GM20000 (cell line): Measurements from ENCODE around the gene KLHDC7B.

Experiments
- DNase-seq: peaks from one replicate; pipeline ENCODE4 v3.0.0; 2012; ENCODE audit warnings: low spot score
- CTCF ChIP-seq: IDR thresholded peaks from 2 replicates; pipeline ENCODE4 v1.5.1; 2012; ENCODE audit warnings: mild to moderate bottlenecking, control low read depth; ENCODE audit errors: extremely low read depth, missing control alignments

The KLHDC7B gene

GRCh38 chr22:50548040-50548920, 2.6 kb downstream of the KLHDC7B start:
- DNase-seq: peak; percentile 86

GRCh38 chr22:50548921-50549790, 3.5 kb downstream of the KLHDC7B start:
- no peak for TF ChIP-seq CTCF
- no peak for DNase-seq

More at GRCh38 chr22:50548040-50548920, 2.6 kb downstream of the KLHDC7B start:
- TF ChIP-seq CTCF: no peak

GRCh38 chr22:50550395-50550794, 4.7 kb downstream of the KLHDC7B start:
- no peak for DNase-seq
- no peak for TF ChIP-seq CTCF

- no peak for TF ChIP-seq CTCF
- DNase-seq: no peak
Observed at GRCh38 chr22:50551160-50551752, 5.6 kb downstream of the KLHDC7B start.

- DNase-seq: no peak
- TF ChIP-seq CTCF: no peak
Observed at GRCh38 chr22:50553310-50553709, 7.6 kb downstream of the KLHDC7B start.

GRCh38 chr22:50556703-50557102, 11.0 kb downstream of the KLHDC7B start:
- DNase-seq: no peak
- TF ChIP-seq CTCF: no peak
